HepG2 (cell line): Measurements from ENCODE around the gene TNS1. TPM values are rescaled to one million over a fixed set of nuclear protein-coding genes. Genes with fewer than 3 reads are reported as not detected.
A peak's percentile ranks its signal among the peaks of the same experiment; 100 is the strongest.

Experiments used
- ATAC-seq: fragments of 200-7000 bp; cut with Tn5 transposase; 3 replicates; pipeline ENCODE4 v1.9.1; 2020; ENCODE audit warnings: mild to moderate bottlenecking, moderate library complexity
- BruUV-seq: library from RNA; stranded (reverse); fragments of 400-500 nt; replicated peaks from 2 replicates; lab custom pipeline; 2021; lab: Mats Ljungman, UMichigan
- CTCF ChIA-PET: fragments of 300-600 bp; formaldehyde crosslinking; extraction: SDS; loops from one replicate; lab custom pipeline; 2021; ENCODE audit warnings: low total read pairs, inconsistent platforms, low intra/inter-chr PET ratio; lab: Yijun Ruan, JAX
- POLR2A ChIA-PET: fragments of 350-600 bp; sonication (Branson Sonifier 250); formaldehyde crosslinking; loops from one replicate; lab custom pipeline; 2020; ENCODE audit warnings: antibody characterized with exemption, inconsistent platforms; lab: Yijun Ruan, JAX
- DNase-seq: peaks from one replicate; pipeline ENCODE4 v3.0.0-alpha.2; 2015; ENCODE audit warnings: low spot score
- FAIRE-seq: peaks from 3 replicates; lab custom pipeline; 2011; peaks lifted over from hg19 to GRCh38; lab: Jason Lieb, UNC
- H2AFZ ChIP-seq: one replicate; pipeline ENCODE4 v1.6.1; 2011; ENCODE audit warnings: low read length, inconsistent platforms
- H3K27ac ChIP-seq: fragments of 300-600 bp; 3 replicates; pipeline ENCODE4 v1.8.0; 2011; ENCODE audit warnings: mixed run types, mild to moderate bottlenecking, mixed read lengths, low read length, inconsistent platforms; ENCODE audit not compliant: insufficient read depth; ENCODE audit errors: extremely low read length
- H3K27me3 ChIP-seq, 2 experiments: fragments of 200-600 bp in 1 of 2; 2 replicates in 1 of 2; 3 replicates in 1 of 2; pipeline versions ENCODE4 v1.6.0 to v1.8.0; 2011; ENCODE audit warnings: low read length in 2 of 2, mild to moderate bottlenecking in 2 of 2, moderate library complexity in 2 of 2, inconsistent platforms in 1 of 2; ENCODE audit not compliant: insufficient read depth in 2 of 2, control insufficient read depth in 1 of 2
- H3K36me3 ChIP-seq, 2 experiments: fragments of 200-600 bp in 1 of 2; replicated peaks in 1 of 2; 2 replicates in 1 of 2; 3 replicates in 1 of 2; pipeline versions ENCODE4 v1.5.1 to v1.8.0; 2011; ENCODE audit warnings: low read length in 2 of 2, inconsistent platforms in 1 of 2; ENCODE audit not compliant: insufficient read depth in 2 of 2, control insufficient read depth in 1 of 2
- H3K4me1 ChIP-seq: 2 replicates; pipeline ENCODE4 v1.5.1; 2012; ENCODE audit warnings: low read length, inconsistent platforms; ENCODE audit not compliant: insufficient read depth
- H3K4me2 ChIP-seq: 2 replicates; pipeline ENCODE4 v1.6.0; 2011; ENCODE audit warnings: low read depth, low read length, inconsistent platforms
- H3K4me3 ChIP-seq, 3 experiments: fragments of 200-600 bp in 1 of 3; sonication (generic), shearing (Covaris generic) in 1 of 3; replicated peaks in 1 of 3; 2 replicates each; pipeline ENCODE4 v1.5.1; 2011 to 2016; ENCODE audit warnings: low read length in 3 of 3, inconsistent platforms in 2 of 3, low read depth in 2 of 3, mild to moderate bottlenecking in 2 of 3, control low read depth in 1 of 3, mixed read lengths in 1 of 3; ENCODE audit not compliant: insufficient read depth in 1 of 3
- H3K79me2 ChIP-seq: one replicate; pipeline ENCODE4 v1.6.1; 2011; ENCODE audit warnings: low read length, inconsistent platforms; ENCODE audit not compliant: insufficient read depth
- H3K9ac ChIP-seq: 2 replicates; pipeline ENCODE4 v1.6.0; 2011; ENCODE audit warnings: mild to moderate bottlenecking, low read depth, low read length, inconsistent platforms; ENCODE audit not compliant: insufficient read depth
- H3K9me3 ChIP-seq: 2 replicates; pipeline ENCODE4 v1.5.1; 2012; ENCODE audit warnings: mild to moderate bottlenecking, low read length
- H4K20me1 ChIP-seq: 2 replicates; pipeline ENCODE4 v1.6.0; 2011; ENCODE audit warnings: inconsistent platforms, mild to moderate bottlenecking, low read length, moderate library complexity; ENCODE audit not compliant: insufficient read depth
- CEBPZ ChIP-seq: IDR thresholded peaks from 2 replicates; pipeline ENCODE4 v1.6.1; 2012; ENCODE audit warnings: low read length, improper control_type of control experiment
- KLF13 ChIP-seq: sonication (generic); formaldehyde crosslinking; IDR thresholded peaks from 2 replicates; pipeline ENCODE4 v1.4.0; 2020; ENCODE audit warnings: mild to moderate bottlenecking, missing genetic modification reagents
- MLXIP ChIP-seq: sonication (generic); formaldehyde crosslinking; IDR thresholded peaks from 2 replicates; pipeline ENCODE4 v1.9.0; 2021; ENCODE audit warnings: missing genetic modification reagents, borderline replicate concordance
- PRDM4 ChIP-seq: sonication (generic); formaldehyde crosslinking; IDR thresholded peaks from 2 replicates; pipeline ENCODE4 v1.9.0; 2021; ENCODE audit warnings: missing genetic modification reagents, borderline replicate concordance
- RCOR2 ChIP-seq: IDR thresholded peaks from 2 replicates; pipeline ENCODE4 v1.6.1; 2016; ENCODE audit warnings: missing biosample characterization, missing genetic modification reagents
- REXO4 ChIP-seq: sonication (generic); formaldehyde crosslinking; IDR thresholded peaks from 2 replicates; pipeline ENCODE4 v1.8.0; 2022; ENCODE audit warnings: missing genetic modification reagents, mild to moderate bottlenecking, borderline replicate concordance
- RXRB ChIP-seq: IDR thresholded peaks from 2 replicates; pipeline ENCODE4 v1.6.1; 2016; ENCODE audit warnings: borderline replicate concordance, missing genetic modification reagents, missing compliant biosample characterization
- SETDB1 ChIP-seq: sonication (generic); formaldehyde crosslinking; IDR thresholded peaks from 2 replicates; pipeline ENCODE4 v1.5.1; 2020; ENCODE audit warnings: missing genetic modification reagents, mild to moderate bottlenecking, borderline replicate concordance
- SNAI1 ChIP-seq: sonication (generic); formaldehyde crosslinking; IDR thresholded peaks from 2 replicates; pipeline ENCODE4 v1.5.0; 2020; ENCODE audit warnings: mild to moderate bottlenecking, missing genetic modification reagents, borderline replicate concordance
- ZNF260 ChIP-seq: sonication (generic); formaldehyde crosslinking; IDR thresholded peaks from 2 replicates; pipeline ENCODE4 v1.4.0; 2020; ENCODE audit warnings: missing genetic modification reagents, low read depth, mild to moderate bottlenecking, borderline replicate concordance
- ZNF615 ChIP-seq: sonication (generic); formaldehyde crosslinking; IDR thresholded peaks from 2 replicates; pipeline ENCODE4 v1.5.0; 2020; ENCODE audit warnings: mild to moderate bottlenecking, missing genetic modification reagents, borderline replicate concordance
- ZNF670 ChIP-seq: sonication (generic); formaldehyde crosslinking; IDR thresholded peaks from 2 replicates; pipeline ENCODE4 v1.8.0; 2022; ENCODE audit warnings: mild to moderate bottlenecking, missing genetic modification reagents, borderline replicate concordance
- WGBS: methylation state at CpG from one replicate; pipeline ENCODE4 v1.1.6; 2017; ENCODE audit warnings: low lambda C conversion rate; 5-methylcytosine and 5-hydroxymethylcytosine counted together
- in situ Hi-C: cut with HindIII; loops from 2 replicates; pipeline ENCODE4 v1.10.0; 2017; ENCODE audit warnings: low pct_unique_long_range_greater_than_20kb; ENCODE audit not compliant: extremely low pct_ligation_motif_present
- intact Hi-C: fragments of 100-400 bp; cut with micrococcal nuclease; formaldehyde crosslinking; loops from one replicate; pipeline ENCODE4 v1.10.0; 2022; ENCODE audit not compliant: unreplicated experiment
- polyA plus RNA-seq, 8 experiments: library from polyadenylated mRNA; depleted of rRNA in 3 of 8; stranded (reverse) in 7 of 8; unstranded in 1 of 8; fragments of >200 nt; fragmentation: Illumina TruSeq in 4 of 8; extraction: Trizol in 4 of 8; gene quantifications; 2 replicates each; pipeline versions ENCODE4 v1.2.1 to v1.2.3, GENCODE V29; 2011 to 2016; ENCODE audit warnings: low read depth in 4 of 8, missing spikeins in 1 of 8, mixed read lengths in 1 of 8; ENCODE audit not compliant: insufficient read depth in 1 of 8
- total RNA-seq, 5 experiments: library from RNA; depleted of rRNA; stranded (reverse); fragments of >200 nt; fragmentation: Illumina TruSeq; extraction: Trizol; gene quantifications; 2 replicates each; pipeline ENCODE4 v1.2.3, GENCODE V29; 2016; ENCODE audit warnings: low read depth in 1 of 5

TNS1 gene
- total and polyA plus RNA-seq, 2 of the 13 experiments (the other 11 are each of a cell fraction or from before 2014, with no cell fraction given): 1.9 to 118 TPM

- BruUV-seq: no TSS peak
- ATAC-seq (peak; percentile 99), DNase-seq (peak; percentile 71), FAIRE-seq (peak; percentile 77)
- Histone ChIP-seq H3K9me3 (no peaks in the 10 kb centered on the region), H3K9ac (peak overlapping the region; percentile 73), H3K79me2 (peaks cover 25% of the 10 kb centered on the region), H3K36me3 (no peaks in the 10 kb centered on the region; a peak in 1 of 5 replicates), H2AFZ (no peak overlapping the region), H4K20me1 (peaks cover 19% of the 10 kb centered on the region; the same call in 1 of the 2 replicates), H3K4me3 (peak overlapping the region; percentile 65 to 92 (median 86)), H3K27ac (peak overlapping the region; percentile 16), H3K4me1 (peaks cover 68% of the 10 kb centered on the region), H3K4me2 (peak overlapping the region; percentile 98), H3K27me3 (peaks cover 8 to 46% of the 10 kb centered on the region in 2 experiments; a peak in 4 of 5 replicates)
- in situ Hi-C loops (no loop called here), intact Hi-C loops (loop anchor here (1.0 to 5.0 kb wide), 2 partner anchors 41 to 45 kb away; no protein-coding TSS in a partner anchor)
- POLR2A ChIA-PET: interaction anchor here (0.6 to 1.6 kb wide), 4 partner anchors 34 to 1692 kb away, joined by 3 to 8 read pairs (median 3); no protein-coding TSS in a partner anchor
- WGBS: 1% methylated on average over 14 of the region's 16 CpGs
- CTCF ChIA-PET: no interaction called here
- no peak for TF ChIP-seq PRDM4 (CRISPR knock-in tag)
- TF ChIP-seq CEBPZ: no peak
- peak; percentile 53; the same call in 1 of the 2 replicates for TF ChIP-seq ZNF615 (CRISPR knock-in tag)
- TF ChIP-seq KLF13 (CRISPR knock-in tag): no peak
- TF ChIP-seq MLXIP: no peak
- TF ChIP-seq ZNF670 (CRISPR knock-in tag): 0 out of 2 replicates have a peak, but pooled peaks have one; percentile 54
- no peak for TF ChIP-seq SNAI1
- peak; percentile 92 for TF ChIP-seq RXRB
- TF ChIP-seq ZNF260: no peak
- no peak for TF ChIP-seq REXO4 (CRISPR knock-in tag)
- no peak for TF ChIP-seq SETDB1 (CRISPR knock-in tag)
- no peak for TF ChIP-seq RCOR2 (CRISPR knock-in tag)
These were observed 59.1 kb downstream of the TNS1 start for GRCh38 chr2:217943446-217944321.
